Suprapubic skin (tissue), 3 donors: ENCODE data around the gene SON.

Experiments
- EP300 ChIP-seq: sonication (generic); formaldehyde crosslinking; IDR thresholded peaks from one replicate; pipeline ENCODE4 v1.6.1; 2017; ENCODE audit warnings: antibody characterized with exemption
- TF ChIP-seq, protein P1 (sequence below), 2 donors: fragments of 200-600 bp in 1 of 2; fragments of 450-650 bp in 1 of 2; sonication (generic) in 1 of 2; IDR thresholded peaks; one replicate each; pipeline ENCODE4 v1.5.1; 2016 to 2019; ENCODE audit warnings: antibody characterized with exemption in 2 of 2, mild to moderate bottlenecking in 1 of 2, moderate library complexity in 1 of 2

DNA sequence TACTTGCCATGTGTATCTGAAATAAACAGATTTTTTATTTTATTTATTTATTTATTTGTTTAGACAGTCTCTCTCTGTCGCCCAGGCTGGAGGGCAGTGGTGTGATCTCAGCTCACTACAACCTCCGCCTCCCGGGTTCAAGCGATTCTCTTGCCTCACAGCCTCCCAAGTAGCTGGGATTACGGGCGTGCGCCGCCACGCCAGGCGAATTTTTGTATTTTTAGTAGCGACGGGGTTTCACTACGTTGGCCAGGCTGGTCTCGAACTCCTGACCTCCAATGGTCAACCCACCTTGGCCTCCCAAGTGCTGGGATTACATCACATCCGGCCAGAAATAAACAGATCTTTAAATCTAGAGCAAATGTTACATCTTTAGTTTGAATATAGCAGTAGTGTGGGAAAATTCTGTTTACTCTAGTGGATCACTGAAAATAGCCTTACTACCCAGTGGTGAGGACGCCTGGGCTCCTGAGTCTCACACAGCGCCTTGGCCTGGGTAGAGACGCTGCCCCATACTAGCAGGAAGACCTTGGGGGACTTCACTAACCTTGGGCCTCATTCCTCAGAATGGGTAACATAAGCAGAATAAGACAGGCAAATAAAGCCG is 1.6 kb upstream of the SON start:
- TF ChIP-seq, protein P1, sequence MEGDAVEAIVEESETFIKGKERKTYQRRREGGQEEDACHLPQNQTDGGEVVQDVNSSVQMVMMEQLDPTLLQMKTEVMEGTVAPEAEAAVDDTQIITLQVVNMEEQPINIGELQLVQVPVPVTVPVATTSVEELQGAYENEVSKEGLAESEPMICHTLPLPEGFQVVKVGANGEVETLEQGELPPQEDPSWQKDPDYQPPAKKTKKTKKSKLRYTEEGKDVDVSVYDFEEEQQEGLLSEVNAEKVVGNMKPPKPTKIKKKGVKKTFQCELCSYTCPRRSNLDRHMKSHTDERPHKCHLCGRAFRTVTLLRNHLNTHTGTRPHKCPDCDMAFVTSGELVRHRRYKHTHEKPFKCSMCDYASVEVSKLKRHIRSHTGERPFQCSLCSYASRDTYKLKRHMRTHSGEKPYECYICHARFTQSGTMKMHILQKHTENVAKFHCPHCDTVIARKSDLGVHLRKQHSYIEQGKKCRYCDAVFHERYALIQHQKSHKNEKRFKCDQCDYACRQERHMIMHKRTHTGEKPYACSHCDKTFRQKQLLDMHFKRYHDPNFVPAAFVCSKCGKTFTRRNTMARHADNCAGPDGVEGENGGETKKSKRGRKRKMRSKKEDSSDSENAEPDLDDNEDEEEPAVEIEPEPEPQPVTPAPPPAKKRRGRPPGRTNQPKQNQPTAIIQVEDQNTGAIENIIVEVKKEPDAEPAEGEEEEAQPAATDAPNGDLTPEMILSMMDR (IDR thresholded peaks at IDR 0.05), result no peak
- TF ChIP-seq EP300, result no peak
